GM21381 (cell line): ENCODE data around the gene ATXN10.
"Not testable (repeated sequence)": the region's sequence is repeated elsewhere in the genome, so short reads cannot be mapped to it uniquely, and the experiment has no call there.

Experiments
- ATAC-seq: cut with Tn5 transposase; IDR thresholded peaks from one replicate; pipeline ENCODE4 v1.9.1; 2021; ENCODE audit warnings: mild to moderate bottlenecking, moderate library complexity; ENCODE audit not compliant: unreplicated experiment

ATXN10 gene

DNA sequence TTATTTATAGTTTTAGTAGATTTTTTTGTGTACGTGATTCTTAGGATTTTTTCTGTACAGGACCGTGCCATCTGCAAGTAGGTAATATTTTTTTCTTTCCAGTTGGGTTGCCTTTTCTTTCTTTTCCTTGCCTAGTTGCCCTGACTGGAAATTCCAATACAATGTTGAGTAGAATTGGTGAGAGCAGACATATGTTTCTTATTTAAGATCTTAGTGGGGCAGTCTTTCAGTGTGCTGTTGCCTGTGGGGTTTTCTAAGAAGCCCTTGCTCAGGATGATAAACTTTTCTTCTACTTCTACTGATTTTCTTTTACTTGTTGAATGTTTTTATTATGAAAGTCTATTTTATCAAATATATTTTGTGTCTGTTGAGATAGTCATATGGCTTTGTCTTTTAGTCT is 33.0 kb downstream of the ATXN10 start:
- no peak for ATAC-seq

DNA sequence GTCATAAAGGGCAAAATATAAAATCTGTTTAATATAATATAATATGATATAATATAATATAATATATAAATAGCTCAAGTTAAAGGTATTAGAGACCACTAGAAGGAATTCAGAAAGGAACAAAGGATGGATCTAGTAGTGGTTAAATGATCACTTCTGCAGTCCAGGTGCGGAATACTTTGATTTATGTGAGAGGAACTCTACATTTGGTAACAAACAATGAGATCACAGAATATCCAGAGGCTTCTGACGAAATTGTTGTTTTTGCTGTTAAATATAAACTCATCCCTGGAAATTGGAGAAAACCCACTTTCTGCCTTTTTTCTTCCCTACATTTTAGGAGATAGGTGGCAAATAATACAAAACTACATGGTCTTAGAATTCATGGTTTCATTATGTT is 36.0 kb downstream of the ATXN10 start:
- no peak for ATAC-seq

DNA sequence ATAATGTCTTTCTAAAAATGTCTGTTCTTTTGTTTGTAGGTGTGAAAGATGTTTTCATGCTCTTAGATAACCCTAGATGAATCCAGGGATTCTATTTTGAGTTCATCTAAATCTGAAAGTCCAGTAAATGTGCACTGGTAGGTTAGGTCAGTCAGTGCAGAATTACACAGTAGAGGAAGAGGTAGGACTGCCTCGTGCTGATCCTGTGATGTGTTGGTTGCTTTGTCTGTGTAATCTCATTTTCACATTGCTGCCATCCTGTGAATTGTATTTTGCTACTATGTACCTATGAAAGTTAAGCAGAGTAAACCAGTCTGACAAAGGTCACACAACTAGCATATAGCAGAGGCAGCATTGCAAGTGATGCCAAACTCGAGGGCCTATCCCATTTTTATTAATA is 36.5 kb downstream of the ATXN10 start:
- ATAC-seq, result no peak

DNA sequence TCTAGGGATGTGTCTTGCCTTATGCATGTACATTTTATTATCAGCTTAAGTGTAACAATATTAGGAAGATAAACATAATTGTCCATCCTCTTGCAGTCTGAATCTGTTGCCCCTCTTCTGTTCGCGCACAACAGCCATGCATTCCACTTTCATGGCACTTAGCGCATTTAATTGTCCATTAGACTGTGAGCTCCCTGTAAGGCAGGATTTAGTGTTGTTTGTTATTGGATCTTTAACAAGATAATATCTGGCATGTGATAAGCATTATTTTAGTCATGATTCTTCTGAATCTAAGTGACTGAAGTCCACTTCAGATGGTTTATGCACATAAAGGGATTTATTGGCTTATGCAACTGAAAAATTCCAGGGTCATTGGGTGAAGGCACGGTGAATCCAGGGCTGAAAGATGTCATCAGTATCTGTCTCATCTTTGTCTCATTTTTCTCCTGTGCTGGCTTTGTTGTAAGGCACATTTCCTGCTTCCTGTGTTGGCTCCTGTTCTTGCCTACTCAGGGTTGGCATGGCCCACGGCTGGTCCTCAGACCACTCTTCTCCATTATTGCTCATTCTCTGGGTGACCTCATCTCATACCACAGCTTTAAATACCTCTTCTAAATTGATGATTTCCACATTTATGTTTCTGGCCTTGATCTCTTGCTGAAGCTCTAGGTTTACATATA is 37.6 kb downstream of the ATXN10 start:
- ATAC-seq, result no peak

DNA sequence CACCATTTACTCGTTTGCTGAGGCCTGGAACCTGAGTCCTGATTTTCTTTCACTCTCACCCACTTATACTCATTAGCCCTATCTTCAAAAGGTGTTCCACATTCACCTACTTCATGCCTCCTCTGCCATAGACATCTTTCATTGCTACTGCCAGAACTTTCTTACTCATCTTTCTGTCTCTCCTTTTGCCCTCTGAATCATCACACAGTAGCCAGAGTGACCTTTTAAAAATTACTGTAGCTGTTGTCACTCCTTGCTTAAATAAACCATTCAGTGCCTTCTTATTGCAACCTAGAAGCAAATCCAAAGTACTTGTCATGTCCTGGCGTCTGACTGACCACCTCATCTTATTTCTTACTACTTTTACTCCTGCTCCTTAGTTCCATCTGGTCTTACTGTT is 38.2 kb downstream of the ATXN10 start:
- ATAC-seq, result no peak

DNA sequence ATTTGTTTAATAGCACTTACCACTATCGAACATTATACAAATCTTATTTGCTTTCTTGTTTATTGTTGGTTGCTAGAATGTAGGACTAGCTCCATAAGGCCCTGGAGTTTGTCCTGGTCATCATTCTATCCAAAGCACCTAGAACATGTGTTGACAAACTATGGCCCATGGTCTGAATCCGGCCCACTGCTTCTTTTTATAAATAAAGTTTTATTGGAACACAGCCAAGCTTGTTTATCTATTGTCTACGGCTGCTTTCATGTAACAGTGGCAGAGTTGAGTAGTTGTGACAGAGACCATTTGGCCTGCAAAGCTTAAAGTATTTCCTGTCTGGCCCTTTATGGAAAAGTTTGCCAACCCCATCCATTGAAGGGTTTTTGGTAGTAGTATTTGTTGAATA is 38.8 kb downstream of the ATXN10 start:
- ATAC-seq, result no peak

DNA sequence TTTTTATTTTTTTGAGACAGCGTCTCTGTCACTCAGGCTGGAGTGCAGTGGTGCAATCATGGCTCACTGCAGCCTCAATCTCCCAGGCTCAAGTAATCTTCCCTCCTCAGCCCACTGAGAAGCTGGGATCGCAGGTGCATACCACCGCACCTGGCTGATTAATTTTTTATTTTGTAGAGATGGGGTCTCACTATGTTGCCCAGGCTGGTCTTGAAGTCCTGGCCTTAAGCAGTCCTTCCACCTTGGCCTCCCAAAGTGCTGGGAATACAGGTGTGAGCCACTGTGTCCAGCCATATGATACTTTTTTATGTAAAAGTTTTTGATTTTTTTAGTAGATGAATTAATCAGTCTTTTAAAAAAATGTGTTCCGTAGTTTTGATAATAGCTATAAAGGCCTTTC is 42.8 kb downstream of the ATXN10 start:
- ATAC-seq, result not testable (repeated sequence)

DNA sequence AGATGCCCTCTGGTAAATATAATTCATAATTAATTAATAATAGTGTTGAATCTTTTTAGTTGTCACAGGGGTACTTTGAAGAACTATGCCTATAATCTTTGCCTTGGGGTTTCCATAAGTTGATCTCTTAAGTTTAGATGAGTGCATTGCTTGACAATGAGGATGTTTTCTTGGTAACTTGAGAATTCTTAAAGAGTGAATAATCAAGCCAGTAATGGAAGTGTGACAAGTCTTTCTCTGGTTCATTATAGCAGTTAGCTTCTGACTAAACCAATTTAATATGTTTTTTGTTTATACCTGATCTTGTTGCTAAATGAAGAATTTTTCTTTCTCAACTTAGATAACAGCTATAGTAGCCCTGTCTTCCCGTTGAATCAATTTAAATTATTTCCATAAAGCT is 46.2 kb downstream of the ATXN10 start:
- ATAC-seq, result no peak

DNA sequence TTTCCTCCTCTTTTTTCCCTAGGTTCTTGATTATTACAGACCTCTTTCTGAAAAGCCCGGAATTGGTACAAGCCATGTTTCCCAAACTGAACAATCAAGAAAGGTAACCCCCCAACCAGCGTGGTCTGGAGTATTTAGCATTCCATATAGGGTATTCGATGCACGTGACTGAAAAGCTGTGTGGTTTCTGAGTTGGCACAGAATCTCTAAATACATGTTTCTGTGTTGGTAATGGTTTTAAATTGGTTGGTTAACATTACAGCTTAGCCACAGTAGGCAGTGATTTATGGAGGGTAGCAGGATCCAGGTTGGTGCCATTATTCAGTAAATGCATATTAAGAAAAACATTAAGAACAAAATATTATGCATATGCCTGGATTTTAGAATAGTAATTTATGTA is 46.8 kb downstream of the ATXN10 start:
- no peak for ATAC-seq

DNA sequence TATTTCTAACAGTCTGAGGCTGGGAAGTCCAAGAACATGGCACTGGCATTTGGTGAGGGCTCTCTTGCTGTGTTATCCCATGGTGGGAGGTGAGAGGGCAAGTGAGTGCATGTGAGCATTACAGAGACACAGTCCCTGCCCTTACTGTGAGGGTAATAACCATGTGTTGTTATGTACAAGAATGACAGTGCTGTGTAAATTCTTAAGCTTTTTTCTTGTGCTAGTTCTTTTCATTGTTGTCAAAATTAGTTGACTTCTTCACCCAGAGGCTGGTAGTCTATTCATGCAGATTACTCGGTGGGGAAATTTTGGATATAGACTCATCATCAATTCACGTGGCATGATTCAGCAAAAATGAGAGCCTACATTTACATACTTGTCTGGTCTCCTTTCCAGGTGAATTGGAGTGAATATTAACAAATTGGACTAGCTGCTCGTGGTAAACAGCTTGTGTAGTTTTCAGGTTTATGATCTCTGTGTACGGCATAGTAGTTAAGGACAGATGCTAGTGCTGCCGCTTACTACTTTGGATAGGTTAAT is 49.3 kb downstream of the ATXN10 start:
- ATAC-seq, result no peak

DNA sequence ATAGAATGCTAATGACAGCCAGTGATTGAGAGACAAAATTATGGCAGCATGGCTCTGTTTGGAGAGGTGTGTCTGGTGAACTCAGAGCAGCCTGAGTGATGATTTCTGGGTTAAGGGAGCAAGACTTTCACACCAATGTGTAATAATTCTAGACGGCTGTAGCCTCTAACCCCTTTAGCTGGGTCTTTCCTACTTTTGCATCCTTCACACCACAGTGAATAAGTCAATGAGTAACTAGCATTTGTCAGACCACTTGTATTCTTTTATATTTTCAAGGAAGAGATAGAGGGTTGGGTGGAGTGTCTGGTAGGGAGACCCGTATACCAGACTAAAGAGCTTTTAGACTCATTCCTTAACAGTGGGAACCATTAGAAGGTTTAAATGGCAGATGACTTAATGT is 50.4 kb downstream of the ATXN10 start:
- ATAC-seq, result no peak

DNA sequence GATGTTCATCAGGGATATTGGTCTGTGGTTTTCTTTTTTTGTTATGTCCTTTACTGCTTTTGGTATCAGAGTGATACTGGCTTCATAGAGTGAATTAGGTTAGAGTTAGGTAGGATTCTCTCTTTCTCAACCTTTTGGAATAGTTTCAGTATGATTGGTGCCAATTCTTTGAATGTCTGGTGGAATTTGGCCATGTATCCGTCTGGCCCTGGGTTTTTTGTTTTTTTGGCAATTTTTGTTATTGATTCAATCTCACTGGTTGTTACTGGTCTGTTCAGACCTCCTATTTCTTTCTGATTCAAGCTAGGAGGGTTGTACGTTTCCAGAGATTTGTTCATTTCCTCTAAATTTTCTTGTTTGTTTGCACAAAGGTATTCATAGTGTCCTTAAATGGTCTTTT is 54.4 kb downstream of the ATXN10 start:
- ATAC-seq, result no peak

DNA sequence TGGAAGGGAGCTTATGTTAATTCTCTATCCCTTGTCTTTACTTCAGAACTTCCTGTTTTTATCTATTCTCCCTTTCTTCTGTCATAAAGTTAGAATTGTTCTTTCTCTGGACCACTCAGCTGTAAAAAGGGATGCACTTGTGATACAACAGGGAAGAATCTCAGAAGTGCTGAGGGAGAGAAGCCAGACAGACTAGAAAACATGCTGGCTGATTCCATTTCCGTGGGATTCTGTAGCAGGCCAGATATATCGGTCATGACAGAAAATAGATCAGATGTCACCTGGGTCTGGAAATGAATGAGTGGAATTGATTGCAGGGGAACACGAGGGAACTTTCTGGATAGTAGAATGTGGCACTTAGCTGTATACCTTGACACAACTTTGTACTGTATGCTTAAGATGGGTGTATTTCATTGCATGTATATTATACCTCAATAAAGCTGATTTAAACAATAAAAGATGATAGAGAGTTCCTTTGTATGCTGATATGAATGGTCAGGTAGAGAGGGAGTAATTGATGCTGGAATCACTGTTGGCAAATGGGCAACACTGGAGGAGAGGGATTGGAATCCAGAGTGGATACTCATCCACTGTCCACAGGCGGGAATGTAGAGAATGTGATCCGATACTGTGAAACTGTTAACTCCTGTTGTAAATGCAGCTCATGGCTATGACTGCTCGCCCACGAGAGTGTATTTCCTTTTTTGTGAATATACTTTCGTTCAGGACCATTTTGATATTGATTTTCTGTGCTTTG is 59.6 kb downstream of the ATXN10 start:
- no peak for ATAC-seq

DNA sequence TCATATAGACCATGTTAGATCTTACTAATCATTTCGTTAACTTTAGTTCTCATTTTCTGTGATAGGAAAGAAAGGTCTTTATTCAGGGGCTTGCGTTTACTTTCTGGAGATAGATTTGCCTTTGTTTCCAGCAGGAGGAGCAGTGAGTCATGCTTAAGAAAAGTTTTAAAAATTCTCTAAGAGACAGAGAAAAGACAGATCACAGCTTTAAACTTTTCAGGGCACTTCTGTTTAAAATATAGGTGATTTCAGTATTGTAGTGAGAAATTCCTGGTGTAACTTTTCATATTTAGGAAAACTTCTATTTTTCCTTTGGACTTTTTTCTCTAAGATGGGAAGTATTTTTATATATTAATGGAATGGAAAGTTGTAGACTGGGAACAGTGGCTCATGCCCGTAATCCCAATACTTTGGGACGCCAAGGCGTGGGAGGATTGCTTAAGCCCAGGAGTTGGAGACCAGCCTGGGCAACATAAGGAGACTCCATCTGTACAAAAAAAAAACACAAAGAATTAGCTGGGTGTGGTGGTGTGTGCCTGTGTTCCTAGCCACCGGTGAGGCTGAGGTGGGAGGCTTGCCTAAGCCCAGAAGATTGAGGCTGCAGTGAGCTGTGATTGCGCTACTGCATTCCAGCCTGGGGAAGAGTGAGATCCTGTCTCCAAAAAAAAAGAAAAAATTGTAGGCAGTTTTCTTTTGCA is 60.3 kb downstream of the ATXN10 start:
- no peak for ATAC-seq

DNA sequence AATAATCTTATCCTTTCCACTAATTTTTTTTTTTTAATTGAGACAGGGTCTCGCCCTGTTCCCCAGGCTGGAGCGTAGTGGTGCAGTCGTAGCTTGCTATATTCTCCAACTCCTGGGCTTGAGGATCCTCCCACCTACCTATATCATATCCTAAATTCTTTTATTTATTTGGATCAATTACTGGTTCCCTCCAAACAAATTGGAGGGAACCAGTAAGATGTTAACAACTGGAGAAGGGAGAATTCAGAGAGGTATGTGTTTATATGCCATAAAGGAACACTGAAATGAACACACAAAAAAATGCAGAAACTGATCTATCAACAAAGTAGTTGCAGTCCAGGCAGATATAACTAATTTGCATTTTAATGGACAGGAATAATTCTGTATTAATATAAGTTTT is 63.6 kb downstream of the ATXN10 start:
- ATAC-seq, result no peak

DNA sequence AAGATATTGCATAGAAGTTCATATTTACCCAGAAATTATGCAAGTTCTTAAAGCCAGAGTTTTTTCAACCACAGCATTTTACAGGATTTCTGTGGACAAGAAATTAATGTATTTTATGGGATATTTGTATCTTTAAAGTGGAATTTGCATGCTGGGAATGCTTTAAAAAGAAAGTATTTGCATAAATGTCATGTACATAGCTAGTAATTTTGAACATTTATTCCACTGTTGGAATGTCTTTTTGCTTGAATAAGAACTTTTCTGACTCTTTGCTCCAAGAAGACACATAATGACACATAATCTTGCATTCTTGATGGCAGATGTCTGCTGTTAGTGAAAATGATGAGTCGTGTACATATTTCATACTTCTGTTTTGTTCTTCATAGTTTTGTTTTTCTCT is 66.6 kb downstream of the ATXN10 start:
- ATAC-seq, result no peak

DNA sequence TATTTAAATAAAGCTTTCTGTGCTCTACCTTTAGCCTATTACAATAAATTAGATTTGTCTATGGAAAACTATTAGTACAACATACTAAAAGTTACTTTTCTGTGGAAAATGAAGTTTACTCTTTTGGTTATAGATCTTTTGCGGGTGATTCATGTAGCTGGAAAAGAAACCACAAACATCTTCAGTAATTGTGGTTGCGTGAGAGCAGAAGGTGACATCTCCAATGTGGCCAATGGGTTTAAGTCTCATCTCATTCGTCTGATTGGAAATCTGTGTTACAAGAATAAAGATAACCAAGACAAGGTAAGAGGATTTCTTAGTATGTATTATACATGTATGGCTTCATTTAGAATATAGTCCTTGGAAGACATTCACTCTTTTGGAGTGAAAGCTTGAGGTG is 68.6 kb downstream of the ATXN10 start:
- ATAC-seq, result no peak

DNA sequence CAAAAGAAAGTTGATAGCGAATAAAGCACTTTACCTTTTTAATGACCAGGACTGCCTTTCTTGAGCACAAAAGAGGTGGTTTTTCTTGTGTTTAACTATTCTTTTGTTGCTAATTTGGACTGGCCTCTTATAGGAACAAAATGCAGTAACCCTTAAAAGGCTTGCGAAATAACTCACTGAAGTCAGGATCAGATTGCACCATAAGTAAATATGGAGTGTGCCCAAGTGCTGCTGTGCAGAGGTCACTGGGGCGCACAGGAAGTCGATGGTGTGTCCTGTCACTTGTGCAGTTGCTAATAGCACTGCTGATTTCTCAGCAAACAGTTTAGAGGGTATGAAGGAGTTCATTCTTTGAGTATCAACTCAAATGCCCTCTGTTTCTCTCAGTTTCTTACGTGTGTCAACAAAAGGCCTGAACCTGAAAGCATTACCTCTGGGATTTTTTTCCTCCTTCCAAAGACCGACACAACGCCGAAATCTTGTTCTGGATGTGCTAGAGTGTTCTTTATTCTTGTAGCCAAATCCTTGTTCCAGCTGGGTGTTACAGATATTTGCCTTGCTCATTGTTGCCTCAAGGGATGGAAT is 71.3 kb downstream of the ATXN10 start:
- no peak for ATAC-seq

DNA sequence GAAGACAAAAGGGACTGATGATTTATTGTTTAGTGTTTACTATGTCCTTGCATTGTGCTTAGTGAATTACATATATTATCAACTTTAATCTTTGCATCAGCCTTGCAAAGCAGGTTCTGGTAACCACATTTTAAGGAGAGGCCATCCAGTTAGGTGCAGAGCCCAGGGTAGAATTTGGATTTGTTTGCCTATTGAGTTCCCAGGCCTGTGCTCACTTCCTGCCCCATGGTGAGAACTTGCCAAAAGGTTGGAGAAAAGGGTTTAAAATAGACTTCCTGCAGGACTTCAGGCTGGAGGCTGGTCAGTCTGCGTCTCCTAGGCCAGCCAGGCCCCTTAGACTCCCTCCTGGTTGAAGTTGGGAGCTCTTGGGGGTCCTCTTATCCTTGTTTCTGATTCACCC is 72.1 kb downstream of the ATXN10 start:
- no peak for ATAC-seq

DNA sequence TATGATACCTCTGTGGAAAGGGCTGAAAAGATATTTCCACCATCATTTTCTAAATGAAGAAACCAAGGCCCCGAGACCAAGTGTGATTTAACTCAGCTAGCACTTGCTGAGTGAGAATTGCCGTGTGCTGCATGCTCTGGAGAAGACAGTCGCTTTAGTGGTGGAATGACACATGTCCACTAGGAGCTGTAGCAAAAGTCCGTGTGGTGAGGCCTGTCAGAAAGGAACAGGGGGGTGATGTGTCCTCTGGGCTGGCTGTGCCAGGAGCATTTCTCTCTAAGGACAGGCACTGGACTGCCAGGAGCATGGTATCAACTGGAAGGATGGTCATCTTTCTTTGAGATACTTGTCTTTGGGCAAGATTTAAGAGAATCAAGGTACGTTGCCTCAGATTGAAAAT is 72.8 kb downstream of the ATXN10 start:
- no peak for ATAC-seq

DNA sequence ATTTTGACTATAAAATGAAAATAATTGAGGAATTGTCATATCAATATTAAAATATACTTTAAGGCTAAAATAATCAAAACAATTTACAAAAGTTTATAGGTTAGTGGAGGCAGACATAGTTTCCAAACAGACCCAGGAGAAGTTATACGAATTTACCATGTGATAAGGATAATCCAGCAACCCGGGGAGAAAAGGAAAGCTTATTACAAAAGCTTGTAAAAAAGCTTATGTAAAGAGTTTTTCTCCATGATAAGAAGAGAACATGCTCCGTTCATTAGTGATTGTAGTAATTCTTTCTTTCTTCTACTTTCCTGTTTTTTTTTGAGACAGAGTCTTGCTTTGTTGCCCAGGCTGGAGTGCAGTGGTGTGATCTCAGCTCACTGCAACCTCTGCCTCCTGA is 79.0 kb downstream of the ATXN10 start:
- no peak for ATAC-seq

DNA sequence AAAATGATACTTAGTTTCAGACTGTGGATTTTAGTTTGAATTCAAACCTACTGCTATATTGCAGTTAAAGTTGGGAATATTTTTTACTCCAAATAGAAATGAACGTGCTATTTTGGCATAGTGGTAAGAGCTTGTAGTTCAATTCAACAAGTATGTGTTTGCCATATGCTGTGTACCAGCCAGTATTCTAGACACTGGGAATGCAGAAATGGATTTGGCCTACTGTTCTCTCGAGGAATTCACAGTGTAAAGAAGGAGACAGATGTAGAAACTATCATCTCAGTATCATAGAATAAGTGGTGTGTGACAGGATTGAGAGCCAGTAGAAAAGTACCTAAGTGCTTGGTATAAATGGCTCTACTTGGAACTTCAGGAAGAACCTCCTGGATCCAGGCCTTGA is 80.4 kb downstream of the ATXN10 start:
- ATAC-seq, result no peak
